ENCODE results near the gene FNBP1. TPM values are rescaled to one million over a fixed set of nuclear protein-coding genes. Genes with fewer than 3 reads are reported as not detected.

Gene FNBP1
- total RNA-seq, 6 experiments from 2014 or later, result 11.7 to 27.1 (median 15.9) TPM

DNA sequence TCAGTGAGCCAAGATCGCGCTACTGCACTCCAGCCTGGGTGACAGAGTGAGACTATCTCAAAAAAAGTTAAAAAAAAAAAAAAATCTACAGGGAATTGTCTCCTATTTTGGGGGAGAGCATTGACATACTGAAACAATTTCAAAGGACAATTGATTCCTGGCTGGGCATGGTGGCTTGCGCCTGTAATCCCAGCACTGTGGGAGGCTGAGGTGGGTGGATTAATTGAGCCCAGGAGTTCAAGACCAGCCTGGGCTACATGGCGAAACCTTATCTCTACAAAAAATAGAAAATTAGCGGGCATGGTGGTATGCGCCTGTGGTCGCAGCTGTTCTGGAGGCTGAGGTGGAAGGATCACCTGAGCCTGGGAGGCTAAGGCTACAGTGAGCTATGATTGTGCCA is 41.3 kb upstream of the FNBP1 start:
- no peak for DNase-seq
- intact Hi-C loops (cut with DNase I), result no loop called here

GRCh38 chr9:130078547-130078946 is 35.6 kb upstream of the FNBP1 start:
- TF ChIP-seq POLR2A (IDR thresholded peaks at IDR 0.05), result no peak
- TF ChIP-seq, protein P1, sequence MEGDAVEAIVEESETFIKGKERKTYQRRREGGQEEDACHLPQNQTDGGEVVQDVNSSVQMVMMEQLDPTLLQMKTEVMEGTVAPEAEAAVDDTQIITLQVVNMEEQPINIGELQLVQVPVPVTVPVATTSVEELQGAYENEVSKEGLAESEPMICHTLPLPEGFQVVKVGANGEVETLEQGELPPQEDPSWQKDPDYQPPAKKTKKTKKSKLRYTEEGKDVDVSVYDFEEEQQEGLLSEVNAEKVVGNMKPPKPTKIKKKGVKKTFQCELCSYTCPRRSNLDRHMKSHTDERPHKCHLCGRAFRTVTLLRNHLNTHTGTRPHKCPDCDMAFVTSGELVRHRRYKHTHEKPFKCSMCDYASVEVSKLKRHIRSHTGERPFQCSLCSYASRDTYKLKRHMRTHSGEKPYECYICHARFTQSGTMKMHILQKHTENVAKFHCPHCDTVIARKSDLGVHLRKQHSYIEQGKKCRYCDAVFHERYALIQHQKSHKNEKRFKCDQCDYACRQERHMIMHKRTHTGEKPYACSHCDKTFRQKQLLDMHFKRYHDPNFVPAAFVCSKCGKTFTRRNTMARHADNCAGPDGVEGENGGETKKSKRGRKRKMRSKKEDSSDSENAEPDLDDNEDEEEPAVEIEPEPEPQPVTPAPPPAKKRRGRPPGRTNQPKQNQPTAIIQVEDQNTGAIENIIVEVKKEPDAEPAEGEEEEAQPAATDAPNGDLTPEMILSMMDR (IDR thresholded peaks at IDR 0.05), result no peak
- intact Hi-C loops (cut with DNase I), result no loop called here
- H3K27me3 ChIP-seq, result no peaks in the 10 kb centered on the region
- peak in 1 of 4 donors; percentile 39 for ATAC-seq
- peaks cover 0 to 53% (median 24%) of the 10 kb centered on the region in 4 donors for H3K36me3 ChIP-seq
- peaks cover 0 to 7% (median 0%) of the 10 kb centered on the region in 4 donors for H3K4me1 ChIP-seq
- no peak for DNase-seq
- H3K27ac ChIP-seq, result no peak overlapping the region
- H3K9me3 ChIP-seq, result no peaks in the 10 kb centered on the region
- no peak overlapping the region for H3K4me3 ChIP-seq
- 90% methylated on average over 2 of the region's 3 CpGs for WGBS (ENCODE audit: insufficient coverage, low coverage, low lambda C conversion rate, missing lambda C conversion rate)

More for the DNA sequence above, 41.3 kb upstream of the FNBP1 start:
- H3K27ac ChIP-seq, result no peak overlapping the region
- WGBS (ENCODE audit: insufficient coverage, low coverage, low lambda C conversion rate, missing lambda C conversion rate), result 99% methylated on average over 7 of the region's 7 CpGs
- peaks cover 0 to 43% (median 24%) of the 10 kb centered on the region in 4 donors for H3K36me3 ChIP-seq
- TF ChIP-seq POLR2A (IDR thresholded peaks at IDR 0.05), result no peak
- TF ChIP-seq, protein P1 (IDR thresholded peaks at IDR 0.05), result no peak
- H3K9me3 ChIP-seq, result no peaks in the 10 kb centered on the region
- H3K27me3 ChIP-seq, result no peaks in the 10 kb centered on the region
- no peak overlapping the region for H3K4me3 ChIP-seq
- no peak for ATAC-seq
- no peaks in the 10 kb centered on the region for H3K4me1 ChIP-seq

DNA sequence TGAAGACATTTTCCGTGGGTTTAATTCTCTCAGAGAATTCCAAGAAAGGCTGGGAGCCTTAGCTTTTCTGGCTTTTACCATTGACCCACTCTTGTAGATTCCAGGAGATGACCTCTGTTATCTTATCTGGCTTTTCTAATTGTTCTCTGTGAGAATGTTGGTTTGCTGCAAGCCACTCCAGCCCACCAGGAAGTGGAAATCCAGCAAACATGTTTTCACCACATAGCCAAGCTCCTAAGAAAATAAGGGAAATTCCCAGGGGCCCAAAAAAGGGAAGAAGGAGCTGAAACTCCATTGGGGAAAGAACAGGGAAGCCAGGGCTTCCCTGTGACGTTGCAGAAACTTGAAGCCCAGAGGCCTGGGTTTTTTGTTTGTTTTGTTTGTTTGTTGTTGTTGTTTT is 30.4 kb upstream of the FNBP1 start:
- Histone ChIP-seq H3K4me3 (no peak overlapping the region), H3K4me1 (peaks cover 0 to 19% (median 4%) of the 10 kb centered on the region in 4 donors), H3K27ac (peak overlapping the region in 2 of 3 donors; percentile 15 to 43), H3K36me3 (peaks cover 0 to 23% (median 6%) of the 10 kb centered on the region in 4 donors), H3K9me3 (no peaks in the 10 kb centered on the region), H3K27me3 (no peaks in the 10 kb centered on the region)
- TF ChIP-seq, protein P1 (IDR thresholded peaks at IDR 0.05), result no peak
- no peak for TF ChIP-seq POLR2A (IDR thresholded peaks at IDR 0.05)
- intact Hi-C loops (cut with DNase I), result no loop called here
- peak; percentile 27 to 61 (median 52) for ATAC-seq
- 68% methylated on average over 2 of the region's 2 CpGs for WGBS (ENCODE audit: insufficient coverage, low coverage, low lambda C conversion rate, missing lambda C conversion rate)
- DNase-seq, result no peak

GRCh38 chr9:130072515-130073235 is 29.7 kb upstream of the FNBP1 start:
- DNase-seq (no peak), ATAC-seq (no peak)
- intact Hi-C loops (cut with DNase I), result no loop called here
- TF ChIP-seq, protein P1 (IDR thresholded peaks at IDR 0.05), result no peak
- TF ChIP-seq POLR2A (IDR thresholded peaks at IDR 0.05), result no peak
- no peaks in the 10 kb centered on the region for H3K27me3 ChIP-seq
- H3K27ac ChIP-seq, result peak overlapping the region in 1 of 3 donors; percentile 43
- 74% methylated on average over 8 of the region's 9 CpGs for WGBS (ENCODE audit: insufficient coverage, low coverage, low lambda C conversion rate, missing lambda C conversion rate)
- no peaks in the 10 kb centered on the region for H3K9me3 ChIP-seq
- H3K36me3 ChIP-seq, result peaks cover 0 to 16% (median 3%) of the 10 kb centered on the region in 4 donors
- H3K4me1 ChIP-seq, result peaks cover 0 to 25% (median 4%) of the 10 kb centered on the region in 4 donors
- no peak overlapping the region for H3K4me3 ChIP-seq
